NCI-H446 (cell line): ENCODE measurements around the gene LGR4.

ENCODE experiments used
- DNase-seq, 2 experiments: peaks; one replicate each; lab custom pipeline; 2025; lab: John Stamatoyannopoulos, UW

LGR4 gene

GRCh38 chr11:27429761-27430393 is 42.7 kb downstream of the LGR4 start:
- DNase-seq = no peak

DNA sequence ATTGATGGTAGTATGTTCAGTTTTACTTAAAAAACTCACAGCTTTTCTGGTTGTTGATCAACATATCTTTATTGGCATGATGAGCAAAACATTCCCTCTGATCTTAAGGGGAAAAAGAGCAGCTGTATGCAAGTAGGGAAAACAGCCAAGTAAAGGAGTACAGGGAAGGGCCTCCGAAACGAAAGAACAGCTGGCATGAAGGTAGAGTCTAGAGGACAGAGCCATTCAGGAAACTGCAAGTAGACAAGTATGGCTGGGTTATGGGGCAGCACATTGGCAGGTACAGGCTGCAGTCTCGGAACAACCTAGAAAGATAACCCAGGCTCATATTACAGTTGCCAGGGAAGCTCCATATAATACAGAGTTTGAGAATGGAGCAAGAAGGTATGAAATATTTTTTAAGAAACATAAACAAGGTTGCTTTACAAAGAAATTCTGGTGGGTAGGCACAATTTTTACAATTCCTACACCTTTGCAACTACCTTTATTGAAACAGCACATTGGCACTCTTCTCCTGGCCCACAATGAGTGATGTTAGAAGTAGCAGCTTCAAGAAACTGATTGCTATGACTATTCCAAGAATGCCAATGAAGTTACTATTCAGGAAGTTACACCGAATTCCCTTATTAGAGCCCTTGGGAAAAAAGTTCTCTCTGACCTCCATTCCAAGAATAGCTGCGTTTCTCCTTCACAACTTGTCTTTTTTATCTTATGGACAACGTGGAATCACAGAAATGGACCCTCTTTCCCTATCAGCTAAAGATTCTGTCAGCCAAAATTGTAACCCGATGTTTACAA is 45.2 kb downstream of the LGR4 start:
- peak in 1 of 2 experiments; percentile 35 for DNase-seq

GRCh38 chr11:27425814-27426213 is 46.8 kb downstream of the LGR4 start:
- DNase-seq = peak in 1 of 2 experiments; percentile 54

DNA sequence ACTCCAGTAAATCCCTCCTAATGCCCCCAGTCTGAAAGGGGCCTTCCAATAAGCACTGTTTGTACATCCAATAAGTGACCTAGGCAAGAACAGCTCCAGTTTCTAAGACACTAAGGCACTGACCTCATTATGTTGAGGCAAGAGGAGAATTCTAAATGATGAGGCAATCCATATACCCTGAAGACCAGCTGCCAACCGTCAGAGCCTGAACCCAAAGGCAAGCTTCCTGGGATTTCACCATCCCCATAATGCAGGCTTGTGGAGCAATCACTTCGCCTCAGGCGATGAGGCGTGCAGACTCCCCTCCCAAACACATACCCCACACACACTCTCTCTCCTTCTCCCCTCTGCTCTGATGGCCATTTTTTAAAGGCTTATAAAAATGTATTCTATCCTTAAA is 49.5 kb downstream of the LGR4 start:
- DNase-seq = no peak

- DNase-seq = no peak
Observed at GRCh38 chr11:27421819-27422494, 50.6 kb downstream of the LGR4 start.

GRCh38 chr11:27420722-27421572 is 51.6 kb downstream of the LGR4 start:
- DNase-seq = no peak

DNA sequence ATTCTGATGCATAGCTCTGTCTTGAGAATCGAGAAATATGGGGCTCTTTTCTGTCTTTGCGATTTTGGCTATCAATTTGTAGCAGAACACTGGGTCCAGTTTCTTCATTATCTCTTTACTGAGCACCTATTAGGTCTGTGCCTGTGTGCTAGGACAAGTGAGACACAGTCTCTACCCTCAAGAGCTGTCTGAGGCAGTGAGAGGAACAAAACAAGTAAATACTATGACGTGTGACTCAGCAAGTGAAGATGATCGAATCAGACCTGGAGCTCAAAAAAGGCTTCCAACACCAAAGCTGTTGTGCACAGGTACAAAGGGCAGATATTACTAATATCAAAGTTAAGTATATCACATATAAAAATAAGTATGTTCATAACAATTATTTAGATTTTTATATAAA is 52.4 kb downstream of the LGR4 start:
- no peak for DNase-seq

- no peak for DNase-seq
Observed at GRCh38 chr11:27418356-27418755, 54.2 kb downstream of the LGR4 start.

DNA sequence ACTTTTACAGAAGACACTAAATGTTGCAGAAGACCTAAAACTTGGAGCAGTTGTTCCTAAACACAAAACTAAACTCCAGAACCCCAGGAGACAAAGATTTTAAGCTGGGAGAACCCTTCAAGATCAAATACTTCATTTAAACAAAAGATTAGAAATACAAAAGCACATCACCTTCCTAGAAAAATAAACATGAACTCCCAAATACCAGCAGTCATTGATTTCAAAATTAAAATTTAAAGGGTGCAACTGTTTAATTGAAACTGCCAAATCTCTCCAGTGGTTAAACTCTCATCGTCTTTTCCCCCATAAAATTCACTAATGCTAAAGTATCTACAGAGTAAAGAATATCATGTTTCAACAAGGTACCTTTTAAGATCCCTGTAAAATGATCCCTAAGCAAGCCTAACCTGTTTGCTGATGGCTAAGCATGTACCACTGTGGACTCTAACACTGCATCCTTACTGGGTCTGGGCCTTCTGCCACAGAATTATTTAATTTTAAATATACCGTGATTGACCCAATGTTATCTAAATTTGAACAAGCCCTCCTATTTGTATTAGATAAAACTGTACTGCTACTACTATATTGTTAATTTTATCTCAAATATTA is 55.9 kb downstream of the LGR4 start:
- no peak for DNase-seq

GRCh38 chr11:27414644-27415043 is 57.9 kb downstream of the LGR4 start:
- no peak for DNase-seq

GRCh38 chr11:27413218-27413617 is 59.4 kb downstream of the LGR4 start:
- no peak for DNase-seq

DNA sequence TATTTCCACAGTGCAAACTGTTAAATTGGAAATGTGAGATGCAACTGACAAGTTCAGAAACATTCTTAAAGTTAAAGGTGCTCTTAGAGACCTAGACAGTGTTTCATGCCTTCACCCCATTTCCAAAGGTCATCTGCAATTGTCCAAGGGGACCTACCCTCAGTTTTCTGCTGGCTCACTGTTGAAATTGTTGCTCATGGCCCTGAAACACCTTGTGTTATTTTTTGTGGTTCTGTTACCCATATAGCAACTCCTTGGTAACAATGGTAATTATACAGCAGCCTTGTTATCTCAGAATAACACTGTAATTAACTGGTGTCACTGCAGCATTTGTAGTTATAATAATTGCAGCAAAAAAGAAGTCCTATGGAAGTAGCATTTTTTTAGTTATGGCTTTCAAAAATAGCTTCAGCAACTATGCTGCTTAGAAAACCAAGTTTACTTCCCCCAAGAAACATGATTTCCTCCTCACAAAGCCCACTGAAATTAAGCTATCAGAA is 60.3 kb downstream of the LGR4 start:
- no peak for DNase-seq

DNA sequence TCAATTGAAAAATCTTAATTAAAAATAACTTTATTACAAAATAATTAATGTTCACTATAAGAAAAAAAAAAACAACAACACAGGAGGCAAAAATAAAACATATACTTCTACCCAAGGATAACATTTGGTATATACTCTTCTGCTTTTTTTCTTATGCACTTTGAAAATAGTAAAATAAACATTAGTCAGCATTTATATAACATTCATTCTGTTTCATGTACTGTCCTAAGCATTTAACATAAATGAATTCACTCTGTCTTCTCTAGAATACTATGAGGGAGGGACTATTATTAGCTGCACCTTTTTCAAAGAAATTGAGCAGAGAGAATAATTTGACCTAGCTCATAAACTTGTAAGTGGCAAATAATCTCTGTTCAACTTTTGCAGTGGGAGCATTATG is 61.3 kb downstream of the LGR4 start:
- DNase-seq = no peak

- peak in 1 of 2 experiments; percentile 27 for DNase-seq
Observed at GRCh38 chr11:27410272-27410671, 62.3 kb downstream of the LGR4 start.

GRCh38 chr11:27409742-27410141 is 62.8 kb downstream of the LGR4 start:
- DNase-seq = no peak

DNA sequence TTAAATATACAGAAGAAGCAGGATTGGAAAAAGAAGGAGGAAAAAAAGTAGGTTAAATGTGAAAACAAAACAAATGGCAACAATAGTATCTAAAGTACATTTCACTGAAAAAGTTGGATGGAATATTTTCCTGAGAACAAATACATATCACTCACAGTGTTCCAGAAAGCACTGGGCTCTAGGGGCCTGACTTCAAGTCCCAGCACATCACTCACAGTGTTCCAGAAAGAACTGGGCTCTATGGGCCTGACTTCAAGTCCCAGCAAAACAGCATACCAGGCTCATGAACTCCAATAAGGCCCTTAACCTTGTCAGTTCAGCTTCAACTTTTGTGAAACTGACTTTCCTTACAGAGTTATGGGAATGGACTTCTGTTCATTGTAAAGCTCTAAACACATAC is 63.5 kb downstream of the LGR4 start:
- no peak for DNase-seq

- DNase-seq = no peak
Observed at GRCh38 chr11:27408246-27408800, 64.3 kb downstream of the LGR4 start.

GRCh38 chr11:27406498-27407354 is 65.9 kb downstream of the LGR4 start:
- DNase-seq = no peak

DNA sequence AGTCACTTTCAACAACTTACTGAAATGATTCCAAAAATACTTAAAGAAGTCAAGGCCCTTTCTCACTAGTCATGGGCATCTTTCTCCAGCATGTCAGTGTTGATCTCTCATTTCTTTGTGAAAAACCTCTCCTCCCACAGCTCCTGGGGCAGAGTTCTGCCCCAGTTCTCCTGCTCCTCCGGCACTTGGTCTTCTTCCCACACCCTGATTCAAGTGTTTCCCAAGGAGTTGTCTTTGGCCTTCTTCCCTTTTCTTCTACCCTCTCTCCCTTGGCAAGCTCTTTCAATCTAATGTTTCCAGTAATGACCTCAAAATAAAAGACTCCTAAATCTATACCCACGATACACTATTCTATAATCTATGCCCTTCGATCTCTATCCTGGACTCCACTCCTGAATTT is 67.5 kb downstream of the LGR4 start:
- no peak for DNase-seq

DNA sequence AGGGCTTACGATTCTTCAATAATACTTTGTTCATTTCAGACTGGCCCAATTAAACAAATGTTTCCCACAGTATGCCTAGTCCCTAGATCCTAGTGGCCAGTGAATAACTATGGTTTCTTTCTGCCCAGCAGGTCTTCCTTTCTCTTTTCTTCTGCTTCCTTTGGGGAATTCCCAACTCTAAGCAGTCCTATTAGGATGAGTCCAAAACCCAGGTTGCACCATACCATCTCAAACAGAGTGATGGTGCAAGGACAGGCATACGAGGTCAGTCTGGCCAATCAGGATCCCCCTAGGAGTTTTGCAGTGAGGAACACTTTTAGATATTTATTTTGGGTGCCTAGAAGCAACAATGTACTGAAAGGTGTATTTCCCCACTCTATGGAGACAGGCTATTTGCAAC is 68.2 kb downstream of the LGR4 start:
- DNase-seq = no peak
